Sigmoid colon (tissue), 4 donors: Measurements from ENCODE around the gene UBR7.

Experiments
- CTCF ChIP-seq, 4 experiments: fragments of 450-650 bp in 3 of 4; fragments of 200-600 bp in 1 of 4; IDR thresholded peaks; one replicate each; pipeline ENCODE4 v1.5.1; 2016 to 2019; ENCODE audit warnings: antibody characterized with exemption in 4 of 4, mild to moderate bottlenecking in 3 of 4, moderate library complexity in 2 of 4
- EP300 ChIP-seq, 4 donors: sonication (generic); formaldehyde crosslinking; IDR thresholded peaks; one replicate each; pipeline ENCODE4 v1.6.1; 2017; ENCODE audit warnings: antibody characterized with exemption in 4 of 4
- POLR2A ChIP-seq, 2 donors: fragments of 450-650 bp; IDR thresholded peaks; one replicate each; pipeline ENCODE4 v1.6.1; 2016; ENCODE audit warnings: antibody characterized with exemption in 2 of 2, mild to moderate bottlenecking in 2 of 2, moderate library complexity in 2 of 2
- POLR2AphosphoS5 ChIP-seq, 4 donors: sonication (generic); formaldehyde crosslinking; IDR thresholded peaks; one replicate each; pipeline ENCODE4 v1.6.1; 2017; ENCODE audit warnings: antibody characterized with exemption in 4 of 4

GRCh38 chr14:93199031-93199430, 8.0 kb upstream of the UBR7 start:
- TF ChIP-seq CTCF (IDR thresholded peaks at IDR 0.05) (no peak), POLR2A (IDR thresholded peaks at IDR 0.05) (no peak), POLR2AphosphoS5 (IDR thresholded peaks at IDR 0.05) (no peak), EP300 (IDR thresholded peaks at IDR 0.05) (no peak)
